Hematopoietic multipotent progenitor cell treated with erythropoietin and hydrocortisone succinate and interleukin-3 and kit ligand, for 15 days (in vitro differentiated cells): ENCODE data around the gene SAMD4B.
A peak's percentile ranks its signal among the peaks of the same experiment; 100 is the strongest.

ENCODE experiments used
- DNase-seq: peaks from one replicate; pipeline ENCODE4 v3.0.0-alpha.2; 2015; ENCODE audit warnings: low spot score

SAMD4B gene

DNA sequence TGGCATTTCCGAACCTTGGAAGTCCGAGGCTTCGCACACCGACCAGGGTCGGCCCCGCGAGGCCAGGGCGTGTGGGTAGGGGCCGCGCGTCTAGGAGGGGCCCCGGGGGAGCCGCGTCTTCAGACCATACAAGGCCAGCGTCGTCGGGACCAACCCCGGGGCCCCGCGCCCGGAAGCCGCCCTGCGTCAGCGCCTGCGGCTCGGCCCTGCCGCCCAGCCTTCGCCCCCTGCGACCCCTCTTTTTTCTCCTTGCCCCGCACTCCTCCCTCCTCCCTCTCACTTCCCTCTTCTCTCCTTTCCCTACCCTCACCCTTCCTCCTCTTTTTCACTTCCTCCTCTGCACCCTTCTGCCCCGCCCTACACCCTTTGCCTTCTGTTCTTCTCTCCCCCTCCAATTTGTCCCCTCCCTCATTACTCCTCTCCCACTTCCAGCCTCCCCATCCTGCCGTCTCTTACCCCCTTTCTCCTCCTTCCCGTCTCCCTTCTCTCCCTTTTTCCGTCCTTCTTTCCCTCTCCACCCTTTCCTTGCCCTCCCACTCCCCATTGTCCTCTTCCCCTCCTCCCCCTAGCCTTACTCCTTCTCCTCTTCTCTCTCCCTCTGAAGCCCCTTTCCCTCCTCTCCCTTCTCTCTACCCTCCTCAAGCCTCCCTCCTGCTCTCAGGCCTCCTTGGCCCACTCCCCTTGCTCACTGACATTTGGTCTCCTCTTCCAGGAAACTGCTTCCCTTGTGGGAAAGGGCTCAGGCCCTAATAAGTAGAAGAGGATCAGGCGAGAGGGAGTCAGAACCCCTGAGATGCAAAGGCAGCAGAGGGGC is 68.0 kb downstream of the SAMD4B start:
- DNase-seq = peak; percentile 13

DNA sequence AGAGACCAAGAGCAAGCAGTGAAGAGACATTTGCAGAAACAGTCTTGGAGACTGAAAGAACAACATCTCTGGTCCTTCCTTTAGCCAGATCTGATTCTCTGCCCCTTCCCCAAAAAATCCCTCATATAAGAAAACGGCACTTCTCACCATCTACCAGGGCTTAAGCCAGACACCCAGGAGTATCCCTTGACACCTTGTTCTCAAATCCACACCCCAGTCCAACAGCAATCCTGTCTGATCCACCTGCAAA is 68.5 kb downstream of the SAMD4B start:
- DNase-seq = peak; percentile 11

DNA sequence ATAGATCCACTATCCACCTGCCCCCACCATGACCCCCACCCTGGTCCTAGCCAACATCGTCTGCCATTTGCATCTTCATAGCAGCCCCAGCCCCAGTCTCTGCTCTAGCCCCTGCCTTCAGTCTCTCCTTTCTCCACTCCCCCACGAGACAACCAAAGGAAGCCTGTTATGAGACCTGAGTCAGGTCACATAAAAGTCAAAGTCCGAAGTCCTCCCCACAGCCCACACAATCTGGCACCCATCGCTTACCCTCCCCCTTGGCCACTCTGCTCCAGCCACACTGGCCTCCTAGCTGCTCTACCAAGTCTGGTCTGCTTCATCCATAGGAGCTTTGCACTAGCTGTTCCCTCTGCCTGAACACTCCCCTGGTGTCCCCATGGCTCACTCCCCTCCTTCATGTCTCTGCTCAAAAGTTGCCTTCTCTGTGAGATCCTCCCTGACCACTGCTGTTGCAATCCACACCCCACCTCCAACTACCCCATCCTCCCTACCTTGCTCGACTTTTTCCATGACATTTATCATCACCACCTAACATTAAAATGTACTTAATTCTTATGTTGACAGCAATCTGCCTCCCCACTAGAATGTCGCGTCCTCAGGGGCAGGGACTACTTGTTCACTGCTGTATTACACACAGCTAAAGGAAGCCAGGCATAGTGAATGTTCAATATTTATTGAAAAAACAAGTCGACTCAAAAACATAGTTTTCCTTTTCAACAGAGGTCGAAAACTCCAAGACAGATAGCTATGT is 69.0 kb downstream of the SAMD4B start:
- DNase-seq = no peak

DNA sequence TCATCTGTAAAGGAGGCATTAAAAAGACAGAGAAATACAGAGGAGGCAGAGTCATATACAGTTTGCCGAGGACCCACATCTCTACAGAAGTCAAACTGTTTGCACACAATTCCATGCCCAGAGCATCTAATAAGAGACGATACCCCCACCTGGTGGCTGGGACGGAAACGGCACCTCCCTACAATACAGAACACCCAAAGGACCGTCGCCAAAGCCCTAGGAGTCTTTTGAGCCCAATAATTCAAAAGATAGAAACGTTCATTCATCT is 69.5 kb downstream of the SAMD4B start:
- DNase-seq = peak; percentile 93

DNA sequence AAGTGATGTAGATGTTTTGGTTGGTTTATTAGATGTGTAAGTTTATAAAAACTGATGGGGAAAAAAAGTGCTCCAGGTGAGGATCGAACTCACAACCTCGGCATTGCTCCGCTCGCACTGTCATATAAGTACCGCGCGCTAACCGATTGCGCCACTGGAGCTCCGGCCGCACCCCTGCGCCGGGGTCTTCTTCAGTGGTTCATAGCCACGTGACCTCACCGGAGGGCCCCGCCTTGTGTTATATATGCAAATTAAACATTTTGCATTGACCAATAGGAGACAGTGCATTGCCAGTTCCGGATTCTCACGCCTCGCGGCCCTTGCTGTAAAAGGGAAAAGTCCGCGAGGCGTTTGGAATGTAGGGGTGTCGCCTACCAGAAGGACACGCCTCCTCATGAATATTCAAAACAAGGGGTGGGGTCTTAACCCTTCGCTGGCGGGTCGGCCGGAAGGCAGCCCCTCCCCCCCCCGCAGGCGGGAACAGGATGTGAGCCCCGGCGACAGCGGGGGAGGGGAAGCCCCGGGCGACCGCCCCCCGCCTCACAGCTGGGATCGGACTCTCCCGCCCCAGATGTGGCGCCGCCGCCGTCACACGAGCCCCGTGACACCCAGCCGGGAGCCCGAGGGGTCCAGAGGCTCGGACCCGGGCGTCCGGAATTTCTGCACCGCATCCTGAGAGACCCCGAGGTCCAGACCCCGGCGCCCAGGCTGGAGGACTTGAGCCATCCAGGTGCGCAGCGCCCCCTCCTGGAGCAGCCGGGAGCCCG is 70.1 kb downstream of the SAMD4B start, which contains the start of gene PLEKHG2:
Gene PLEKHG2 (plus strand): TSS at position 570 of the 767 bp plus-strand sequence. CDS start 1,418 bp downstream, outside the sequence.
- DNase-seq = peak; percentile 95

DNA sequence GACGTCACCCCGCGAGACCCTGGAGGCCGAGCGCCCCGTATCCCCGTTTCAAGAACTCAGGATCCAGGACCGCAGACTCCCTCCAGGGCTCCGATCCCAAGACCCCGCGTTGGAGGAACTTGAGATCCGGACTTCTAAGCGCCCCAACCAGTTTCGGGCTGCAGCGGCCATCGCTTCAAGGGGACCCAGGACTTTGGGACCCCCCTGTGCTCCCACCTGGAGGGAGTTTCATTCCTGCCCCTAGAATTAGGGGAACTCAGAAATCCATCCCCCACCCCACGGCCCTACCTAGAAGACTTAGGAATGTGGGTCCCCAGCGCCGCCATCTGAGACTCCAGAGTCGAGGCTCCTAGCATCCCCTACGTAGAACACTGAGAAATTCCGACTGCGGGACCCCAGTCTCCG is 70.6 kb downstream of the SAMD4B start:
- no peak for DNase-seq

DNA sequence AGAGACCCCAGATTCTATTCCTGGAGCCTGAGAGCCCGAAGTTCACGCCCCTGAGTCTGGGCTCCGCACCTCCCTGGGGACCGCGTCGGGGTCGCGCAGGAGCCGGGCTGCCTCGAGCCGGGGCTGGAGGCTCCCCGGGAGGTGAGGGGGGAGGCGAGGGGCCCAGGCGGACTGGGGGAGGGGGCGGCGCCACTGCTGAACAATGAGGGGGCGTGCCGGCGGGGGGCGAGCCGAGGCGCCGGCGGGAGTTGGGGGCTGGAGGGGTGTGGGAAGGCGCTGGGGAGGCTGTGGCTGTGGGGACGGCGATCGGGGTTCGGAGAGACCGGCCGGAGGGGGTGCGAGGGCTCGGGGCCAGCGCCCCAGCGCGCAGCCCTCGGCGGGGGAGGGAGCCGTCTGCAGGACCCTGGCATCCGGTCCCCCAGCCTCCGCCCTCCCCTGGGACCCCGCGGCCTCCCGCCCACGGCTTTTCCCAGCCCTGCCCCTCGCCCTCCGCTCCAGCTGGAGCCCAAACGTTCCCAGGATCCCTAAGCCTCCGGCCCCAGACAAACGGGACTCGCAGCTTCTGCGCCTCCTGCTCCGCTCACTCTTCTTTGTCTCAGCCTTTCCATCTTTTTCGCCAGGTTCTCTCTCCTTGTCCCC is 71.2 kb downstream of the SAMD4B start:
- DNase-seq = no peak

DNA sequence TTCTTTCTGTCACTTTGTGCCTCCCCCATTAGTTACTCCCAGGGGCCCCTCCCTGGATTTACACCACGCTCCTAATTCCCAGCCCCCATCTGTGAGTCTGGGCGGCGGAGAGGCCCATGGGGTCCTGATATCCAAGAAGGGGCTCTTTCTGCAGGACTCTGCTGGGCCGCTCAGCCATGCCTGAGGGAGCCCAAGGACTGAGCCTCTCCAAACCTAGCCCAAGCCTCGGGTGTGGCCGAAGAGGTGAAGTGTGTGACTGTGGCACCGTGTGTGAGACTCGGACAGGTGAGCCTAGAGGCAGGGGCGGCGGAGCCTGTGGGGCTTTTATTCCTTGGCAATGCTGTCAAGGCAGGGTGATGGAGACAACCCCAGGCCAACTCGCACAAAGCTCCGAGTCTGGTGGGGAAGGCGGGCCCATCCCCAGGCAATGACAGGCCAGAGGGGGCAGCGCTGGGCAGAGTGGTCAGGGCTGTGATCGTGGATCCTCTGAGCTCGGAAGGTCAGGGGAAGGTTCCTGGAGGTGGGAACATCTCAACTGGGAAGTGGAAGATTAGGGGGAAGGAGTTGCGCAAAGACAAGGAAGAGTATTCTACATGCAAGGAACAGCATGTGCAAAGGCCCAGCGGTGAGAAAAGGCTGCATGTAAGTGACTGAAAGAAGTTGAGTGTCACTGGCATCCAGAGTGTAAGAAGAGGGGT is 71.8 kb downstream of the SAMD4B start:
- no peak for DNase-seq

DNA sequence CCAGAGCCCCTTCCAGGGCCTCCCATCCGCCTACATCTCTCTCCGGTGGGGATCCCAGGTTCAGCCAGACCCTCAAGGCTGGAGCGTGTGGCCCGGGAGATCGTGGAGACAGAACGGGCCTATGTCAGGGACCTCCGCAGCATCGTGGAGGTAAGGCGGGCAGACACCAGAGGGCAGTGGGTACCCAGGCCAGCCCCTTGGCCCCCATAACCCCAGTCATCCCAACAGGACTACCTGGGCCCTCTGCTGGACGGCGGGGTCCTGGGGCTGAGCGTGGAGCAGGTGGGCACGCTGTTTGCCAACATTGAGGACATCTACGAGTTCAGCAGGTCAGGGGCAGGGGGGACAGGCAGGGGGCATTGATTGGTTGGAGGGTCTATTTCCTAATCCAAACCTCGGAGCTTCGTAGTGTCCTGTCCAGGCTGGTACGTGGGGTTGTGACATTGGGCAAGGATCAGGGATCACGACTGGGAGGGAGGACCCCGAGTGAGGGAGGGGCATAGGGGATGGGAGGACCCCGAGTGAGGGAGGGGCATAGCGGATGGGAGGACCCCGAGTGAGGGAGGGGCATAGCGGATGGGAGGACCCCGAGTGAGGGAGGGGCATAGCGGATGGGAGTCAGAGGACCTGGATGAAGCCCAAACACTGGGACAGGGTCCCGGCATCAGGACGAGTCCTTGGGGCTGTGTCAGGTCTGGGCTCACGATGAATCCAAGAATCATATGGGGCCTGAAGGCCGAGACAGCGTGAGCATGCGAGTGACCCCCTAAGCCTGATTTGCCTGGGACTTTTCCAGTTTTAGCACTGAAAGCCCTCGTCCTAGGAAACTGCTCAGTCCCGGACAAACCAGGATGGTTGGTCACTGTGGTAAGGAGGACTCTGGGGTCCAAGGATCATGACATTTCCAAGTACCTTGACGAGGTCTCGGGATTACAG is 73.2 kb downstream of the SAMD4B start:
- no peak for DNase-seq

DNA sequence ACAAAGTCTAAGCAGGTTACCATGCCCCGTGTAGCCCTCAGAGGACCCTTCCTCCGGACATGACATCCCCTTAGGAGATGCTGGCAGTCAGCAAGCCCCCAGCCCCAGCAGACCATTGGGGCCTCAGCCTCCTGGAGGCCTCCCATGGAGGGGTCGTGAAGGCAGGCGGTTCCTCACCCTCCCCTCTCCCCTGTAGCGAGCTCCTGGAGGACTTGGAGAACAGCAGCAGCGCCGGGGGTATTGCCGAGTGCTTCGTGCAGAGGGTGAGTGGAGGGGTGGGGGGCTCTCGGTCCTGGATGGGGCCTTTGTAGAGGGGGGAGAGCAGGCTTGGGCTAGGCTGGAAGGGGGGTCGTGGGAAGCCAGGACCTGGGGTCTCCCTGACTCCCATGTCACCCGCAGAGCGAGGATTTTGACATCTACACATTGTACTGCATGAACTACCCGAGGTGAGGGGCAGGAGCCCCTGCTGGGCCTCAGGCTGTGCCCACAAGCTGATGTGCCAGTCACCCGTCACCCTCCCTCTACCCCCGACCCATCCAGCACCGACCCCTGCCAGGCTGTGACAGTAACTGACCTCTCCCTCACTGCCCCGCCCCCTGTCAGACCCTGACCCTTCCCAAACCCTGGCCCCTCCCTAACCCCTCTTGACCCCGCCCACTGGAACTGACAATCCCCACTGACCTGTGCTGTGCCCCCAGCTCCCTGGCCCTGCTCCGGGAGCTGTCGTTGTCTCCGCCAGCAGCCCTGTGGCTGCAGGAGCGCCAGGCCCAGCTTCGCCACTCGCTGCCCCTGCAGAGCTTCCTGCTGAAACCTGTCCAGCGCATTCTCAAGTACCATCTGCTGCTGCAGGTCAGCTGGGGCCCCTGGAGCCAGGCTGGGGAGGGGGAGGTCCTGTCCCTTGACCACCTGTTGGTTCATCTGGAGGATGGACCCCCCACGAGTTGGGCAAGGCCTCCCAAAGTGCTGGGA is 74.2 kb downstream of the SAMD4B start:
- DNase-seq = no peak

DNA sequence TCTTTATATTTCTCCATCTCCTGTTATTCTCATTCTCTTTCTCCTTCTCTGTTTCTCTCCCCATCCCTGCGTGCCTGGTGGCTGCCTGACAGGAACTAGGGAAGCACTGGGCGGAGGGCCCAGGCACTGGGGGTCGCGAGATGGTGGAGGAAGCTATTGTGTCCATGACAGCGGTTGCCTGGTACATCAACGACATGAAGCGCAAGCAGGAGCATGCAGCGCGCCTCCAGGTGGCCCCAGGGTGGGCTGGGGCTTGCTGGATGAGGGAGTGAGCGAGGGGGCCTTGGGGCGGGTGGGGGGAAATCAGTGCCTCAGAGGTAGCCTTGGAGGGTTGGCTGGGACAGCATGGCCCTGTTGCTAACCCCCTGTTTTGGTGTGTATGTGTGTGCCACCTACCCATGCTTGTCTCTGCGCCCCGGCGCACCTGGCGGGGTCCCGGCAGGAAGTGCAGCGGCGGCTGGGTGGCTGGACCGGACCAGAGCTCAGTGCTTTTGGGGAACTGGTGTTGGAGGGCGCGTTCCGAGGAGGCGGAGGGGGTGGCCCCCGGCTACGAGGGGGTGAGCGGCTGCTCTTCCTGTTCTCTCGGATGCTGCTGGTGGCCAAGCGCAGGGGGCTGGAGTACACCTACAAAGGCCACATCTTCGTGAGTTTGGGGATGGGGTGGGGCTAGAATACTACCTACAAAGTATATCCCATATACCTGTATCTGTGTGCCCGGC is 75.4 kb downstream of the SAMD4B start:
- DNase-seq = no peak

DNA sequence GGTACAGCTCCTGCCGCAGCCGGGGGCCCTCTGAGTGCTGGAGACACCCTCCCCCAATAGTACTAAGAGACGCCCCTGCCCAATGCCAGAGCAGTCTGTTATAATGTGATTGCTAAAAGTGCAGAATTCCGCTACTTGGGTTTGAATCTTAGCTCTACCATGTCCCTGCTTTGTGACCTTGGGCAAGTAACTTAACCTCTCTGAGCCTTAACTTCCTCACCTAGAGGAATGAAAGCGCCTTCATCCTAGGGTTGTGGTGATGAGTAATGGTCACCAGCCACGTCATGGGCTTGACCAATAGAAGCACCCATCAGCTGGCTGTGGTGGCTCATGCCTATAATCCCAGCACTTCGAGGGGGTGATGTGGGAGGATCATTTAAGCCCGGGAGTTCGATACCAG is 76.8 kb downstream of the SAMD4B start:
- no peak for DNase-seq

DNA sequence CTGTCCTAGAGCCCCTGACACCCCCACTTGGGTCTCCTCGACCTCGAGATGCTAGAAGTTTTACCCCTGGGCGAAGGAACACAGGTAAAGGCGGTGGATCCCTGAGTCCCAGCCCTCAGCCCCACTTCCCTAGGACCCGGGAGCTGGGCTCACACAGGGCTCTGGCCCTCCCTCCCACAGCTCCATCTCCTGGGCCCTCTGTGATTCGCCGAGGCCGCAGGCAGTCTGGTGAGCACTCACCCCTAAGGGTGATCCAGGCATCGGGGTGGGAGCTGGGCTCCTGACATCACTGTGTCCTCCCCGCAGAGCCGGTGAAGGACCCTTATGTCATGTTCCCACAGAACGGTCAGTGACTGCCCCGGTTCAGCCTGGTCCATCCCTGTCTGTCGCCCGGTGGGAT is 78.5 kb downstream of the SAMD4B start:
- no peak for DNase-seq

DNA sequence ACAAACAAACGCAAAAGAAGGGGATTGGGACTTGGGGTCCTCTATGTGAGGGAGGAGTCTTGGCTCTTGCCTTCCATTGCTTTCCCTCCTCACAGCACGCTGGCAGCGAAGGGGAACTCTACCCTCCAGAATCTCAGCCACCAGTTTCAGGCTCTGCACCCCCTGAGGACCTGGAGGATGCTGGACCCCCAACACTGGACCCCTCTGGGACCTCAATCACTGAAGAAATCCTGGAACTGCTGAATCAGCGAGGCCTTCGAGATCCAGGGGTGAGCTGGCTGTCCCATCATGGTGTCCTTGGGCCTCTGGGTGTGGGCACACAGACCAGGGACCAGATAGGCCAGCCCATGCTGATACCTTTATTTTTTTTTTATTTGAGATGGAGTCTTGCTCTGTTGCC is 79.8 kb downstream of the SAMD4B start:
- DNase-seq = no peak

DNA sequence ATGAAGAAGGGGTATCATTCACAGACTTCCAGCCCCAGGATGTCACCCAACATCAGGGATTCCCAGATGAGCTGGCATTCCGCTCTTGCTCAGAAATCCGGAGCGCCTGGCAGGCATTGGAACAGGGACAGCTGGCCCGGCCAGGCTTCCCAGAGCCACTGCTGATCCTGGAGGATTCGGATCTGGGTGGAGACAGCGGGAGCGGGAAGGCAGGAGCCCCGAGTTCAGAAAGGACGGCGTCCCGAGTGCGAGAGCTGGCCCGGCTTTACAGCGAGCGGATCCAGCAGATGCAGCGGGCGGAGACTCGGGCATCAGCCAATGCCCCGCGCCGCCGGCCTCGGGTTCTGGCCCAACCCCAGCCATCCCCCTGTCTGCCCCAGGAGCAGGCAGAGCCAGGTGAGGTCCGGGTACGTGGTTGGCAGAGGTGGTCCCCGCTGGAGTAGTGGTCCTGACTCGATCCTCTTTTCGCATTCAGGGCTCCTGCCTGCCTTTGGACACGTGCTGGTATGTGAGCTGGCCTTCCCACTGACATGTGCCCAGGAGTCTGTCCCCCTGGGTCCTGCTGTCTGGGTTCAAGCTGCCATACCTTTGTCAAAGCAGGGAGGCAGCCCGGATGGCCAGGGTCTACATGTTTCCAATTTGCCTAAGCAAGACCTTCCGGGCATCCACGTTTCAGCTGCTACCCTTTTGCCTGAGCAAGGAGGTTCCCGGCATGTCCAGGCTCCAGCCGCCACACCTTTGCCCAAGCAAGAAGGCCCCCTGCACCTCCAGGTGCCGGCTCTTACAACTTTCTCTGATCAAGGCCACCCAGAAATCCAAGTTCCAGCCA is 81.3 kb downstream of the SAMD4B start:
- DNase-seq = no peak

DNA sequence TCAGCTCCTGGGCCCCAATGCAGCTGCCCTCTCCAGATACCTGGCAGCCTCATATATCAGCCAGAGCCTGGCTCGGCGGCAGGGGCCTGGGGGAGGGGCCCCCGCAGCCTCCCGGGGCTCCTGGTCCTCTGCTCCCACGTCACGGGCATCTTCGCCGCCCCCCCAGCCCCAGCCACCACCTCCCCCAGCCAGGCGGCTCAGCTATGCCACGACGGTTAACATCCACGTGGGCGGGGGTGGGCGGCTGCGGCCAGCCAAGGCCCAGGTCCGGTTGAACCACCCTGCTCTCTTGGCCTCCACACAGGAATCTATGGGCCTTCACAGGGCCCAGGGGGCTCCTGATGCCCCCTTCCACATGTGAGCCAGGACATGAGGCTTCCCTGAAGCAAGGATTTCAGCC is 82.7 kb downstream of the SAMD4B start:
- DNase-seq = no peak

DNA sequence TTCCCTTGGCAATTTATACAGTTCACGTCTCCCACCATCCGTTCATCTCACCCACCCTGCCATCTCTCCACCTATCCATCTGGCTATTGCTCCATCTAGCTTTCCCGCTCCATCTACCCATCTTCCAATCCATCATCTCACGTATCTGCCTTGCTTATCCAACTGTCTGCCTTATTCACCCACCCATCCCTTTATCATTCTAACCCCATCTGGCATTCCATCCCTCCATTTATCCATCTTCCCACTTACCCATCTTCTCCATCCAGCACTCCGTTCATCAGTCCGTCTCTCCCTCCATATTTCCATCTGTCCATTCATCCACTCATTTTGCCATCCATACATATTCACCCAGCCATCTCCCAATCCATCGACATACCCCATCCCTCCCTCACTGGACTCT is 83.5 kb downstream of the SAMD4B start:
- no peak for DNase-seq

DNA sequence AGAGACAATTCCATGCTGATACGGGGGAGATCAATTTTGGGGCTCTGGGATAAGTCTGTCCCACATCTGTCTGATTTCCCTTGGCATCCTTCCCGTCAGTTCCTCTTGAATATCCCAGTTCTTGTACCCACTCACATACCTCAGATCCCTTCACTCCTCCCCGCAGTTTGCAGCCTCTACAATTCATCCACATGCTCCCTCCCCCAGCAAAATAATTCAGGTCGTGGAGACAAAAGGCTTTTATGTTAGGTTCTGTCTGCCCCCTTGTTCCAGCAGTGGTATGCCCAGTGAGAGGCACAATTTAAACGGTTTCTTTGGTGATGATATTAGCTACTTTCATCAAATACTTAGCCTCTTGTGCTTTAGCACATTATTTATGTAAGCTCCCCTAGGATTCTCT is 83.9 kb downstream of the SAMD4B start:
- no peak for DNase-seq
